ENCODE data around the gene PGAP2.

PGAP2 gene

GRCh38 chr11:3834664-3835461, 26.5 kb downstream of the PGAP2 start:
- no peak for DNase-seq

DNA sequence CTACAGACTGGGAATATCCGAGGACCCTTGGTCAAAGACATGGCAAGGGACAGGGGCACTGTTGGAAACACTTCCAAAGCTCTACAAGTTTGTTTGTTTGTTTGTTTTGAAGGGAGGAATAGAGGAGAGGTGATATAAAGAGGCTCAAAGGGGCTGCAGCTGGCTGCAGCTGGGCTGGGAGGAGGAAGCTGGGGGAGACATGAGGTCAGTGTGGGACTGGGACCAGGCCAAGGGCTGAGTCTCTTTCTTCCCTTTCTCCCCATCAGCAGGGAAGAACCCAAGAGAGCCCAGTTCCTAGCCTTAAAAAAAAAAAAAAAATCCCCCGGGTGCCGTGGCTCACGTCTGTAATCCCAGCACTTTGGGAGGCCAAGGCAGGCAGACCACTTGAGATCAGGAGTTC, 27.4 kb downstream of the PGAP2 start:
- DNase-seq = no peak

DNA sequence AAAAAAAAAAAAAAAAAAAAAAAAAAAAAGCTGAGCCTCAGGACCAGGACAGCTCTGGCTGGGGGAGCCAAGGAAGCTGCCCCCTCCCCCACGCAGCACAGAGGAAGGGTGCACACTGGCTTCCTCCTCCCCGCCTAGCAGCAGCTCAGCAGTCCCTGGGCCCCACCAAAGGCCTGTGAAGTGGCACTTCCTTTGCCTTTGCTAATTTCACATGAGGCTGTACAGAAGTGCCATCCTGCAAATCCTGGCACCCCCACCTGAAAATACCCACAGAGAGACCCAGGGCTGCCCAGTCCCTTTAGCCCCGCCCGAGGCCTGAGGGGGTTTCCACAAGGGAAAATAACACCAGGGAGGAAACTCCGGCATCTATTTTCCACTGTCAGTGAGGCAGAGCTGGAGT, 28.5 kb downstream of the PGAP2 start:
- no peak for DNase-seq

DNA sequence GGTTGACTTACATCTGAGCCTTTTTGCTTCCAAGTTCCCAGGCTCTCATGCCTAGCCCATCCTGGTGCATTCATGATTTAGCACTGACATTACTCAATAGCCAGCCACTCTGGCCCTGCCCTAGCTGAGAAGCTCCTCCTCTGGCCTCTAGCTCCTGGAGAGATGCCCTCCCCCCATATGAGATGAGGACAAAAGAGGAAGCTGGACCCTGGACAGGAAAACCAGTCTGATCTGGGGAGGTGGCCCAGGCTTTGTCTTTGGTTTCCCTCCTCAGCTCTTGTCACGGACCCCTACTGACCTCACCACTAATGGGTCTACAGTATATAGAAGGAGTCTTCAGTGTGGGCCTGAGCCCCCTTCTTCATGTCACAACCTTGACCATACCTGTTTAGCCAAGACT, 29.4 kb downstream of the PGAP2 start:
- DNase-seq = no peak

- DNase-seq = no peak
These were observed 30.1 kb downstream of the PGAP2 start for GRCh38 chr11:3838504-3838903.

- peak; percentile 80 for DNase-seq
These were observed 31.9 kb downstream of the PGAP2 start for GRCh38 chr11:3840004-3840869.

GRCh38 chr11:3840870-3841425, 32.6 kb downstream of the PGAP2 start, which contains the start of gene RHOG:
Gene RHOG, minus strand, starts transcription at chr11:3840959. Its CDS starts 12,821 bp downstream, at chr11:3828138.
- DNase-seq = peak; percentile 95

GRCh38 chr11:3841426-3842350, 33.3 kb downstream of the PGAP2 start:
- DNase-seq = no peak

DNA sequence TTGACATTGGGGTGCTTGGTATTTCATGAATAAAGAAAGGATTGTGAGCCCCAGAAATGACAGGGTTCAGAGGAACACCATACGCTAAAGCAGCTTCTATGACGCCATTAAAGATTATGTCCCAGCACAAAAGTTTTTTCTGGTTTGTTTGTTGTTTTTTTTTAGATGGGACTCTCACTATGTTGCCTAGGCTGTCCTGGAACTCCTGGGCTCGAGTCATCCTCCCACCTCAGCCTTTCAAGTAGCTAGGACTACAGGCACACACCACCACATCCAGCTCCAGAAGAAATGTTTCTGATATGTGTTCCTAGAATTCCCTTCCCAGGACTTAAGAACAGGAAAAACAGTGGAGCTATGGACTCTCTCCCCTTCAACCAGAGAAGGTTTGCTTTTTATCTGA, 35.0 kb downstream of the PGAP2 start:
- no peak for DNase-seq

- DNase-seq = no peak
These were observed 36.9 kb downstream of the PGAP2 start for GRCh38 chr11:3845246-3845645.

GRCh38 chr11:3845670-3846069, 37.3 kb downstream of the PGAP2 start:
- DNase-seq = no peak

DNA sequence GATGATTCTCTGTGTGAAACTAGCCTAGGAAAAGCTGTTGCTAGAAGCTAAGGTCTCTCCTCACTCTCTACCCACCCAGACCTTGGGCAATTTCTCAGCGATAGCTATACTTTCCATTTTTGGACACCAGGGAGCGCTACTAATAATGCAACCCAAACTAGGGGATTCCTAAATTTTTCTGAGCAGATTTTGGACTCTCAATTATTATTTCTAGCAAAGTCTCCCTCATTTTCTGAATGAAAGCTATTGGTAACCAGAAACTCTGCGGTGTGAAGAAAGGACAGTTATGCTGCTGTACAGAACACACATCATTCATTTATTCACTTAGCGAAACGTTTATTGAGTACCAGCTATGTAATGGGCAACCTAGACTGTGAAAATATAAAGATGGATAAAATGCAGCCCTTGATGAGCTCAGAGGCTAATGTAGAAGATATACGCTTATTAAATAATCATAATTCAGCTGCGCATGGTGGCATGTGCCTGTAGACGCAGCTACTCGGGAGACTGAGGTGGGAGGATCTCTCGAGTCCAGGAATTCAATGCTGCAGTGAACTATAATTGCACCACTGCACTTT, 41.0 kb downstream of the PGAP2 start:
- DNase-seq = no peak

DNA sequence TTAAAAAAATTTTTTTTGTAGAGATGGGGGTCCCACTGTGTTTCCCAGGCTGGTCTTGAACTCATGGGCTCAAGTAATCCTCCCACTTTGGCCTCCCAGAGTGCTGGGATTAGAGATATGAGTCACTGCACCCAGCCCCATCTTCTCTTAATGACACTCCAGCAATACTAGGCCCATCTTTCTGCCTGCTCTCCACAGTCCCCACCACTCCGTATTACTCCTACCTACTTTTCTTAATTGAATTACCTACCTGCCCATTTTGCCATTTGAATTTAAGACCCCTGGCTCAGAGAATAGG, 45.1 kb downstream of the PGAP2 start:
- no peak for DNase-seq

GRCh38 chr11:3853899-3854659, 45.7 kb downstream of the PGAP2 start:
- DNase-seq = peak; percentile 80

- no peak for DNase-seq
These were observed 46.3 kb downstream of the PGAP2 start for GRCh38 chr11:3854660-3854976.

DNA sequence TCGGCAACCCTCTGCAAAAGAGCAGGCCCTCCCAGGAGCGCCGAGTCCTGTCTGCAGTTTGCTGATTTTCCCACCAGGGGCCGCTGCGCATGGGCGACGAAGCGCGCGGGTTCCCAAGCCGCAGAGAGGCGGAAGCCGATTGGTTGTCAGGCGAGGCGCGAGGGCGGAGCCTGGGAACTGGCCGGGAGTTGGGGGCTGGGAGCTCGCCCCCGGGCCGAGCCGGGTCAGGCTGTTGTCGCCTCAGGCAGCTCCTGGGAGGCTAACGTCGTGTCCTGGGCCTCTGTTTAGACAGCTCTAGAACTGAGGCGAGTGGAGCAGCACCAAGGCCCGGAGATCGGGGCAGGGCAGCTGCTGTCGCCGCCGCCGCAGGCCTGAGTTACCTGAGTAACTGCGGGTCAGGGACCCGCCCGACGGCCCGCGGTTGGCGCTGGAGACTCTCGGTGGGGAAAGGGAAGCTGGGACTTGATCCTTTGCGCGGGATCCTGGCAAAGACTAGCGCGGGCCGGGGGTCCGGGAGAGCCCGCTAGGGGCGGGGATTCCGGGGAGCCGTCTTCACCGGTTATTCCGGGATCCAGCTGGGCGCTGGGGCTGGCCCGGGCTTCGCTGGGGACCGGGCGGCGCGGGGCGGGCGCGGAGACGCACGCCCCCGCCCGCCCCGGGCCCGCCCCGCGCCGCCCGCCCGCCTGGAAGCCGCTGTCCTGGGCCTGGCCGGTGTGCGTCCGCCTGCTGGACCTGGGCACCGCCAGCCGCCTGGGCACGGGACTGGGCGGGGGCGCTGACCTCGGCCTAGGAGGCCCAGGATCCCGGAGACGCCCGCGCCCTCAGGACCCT, 46.8 kb downstream of the PGAP2 start, which contains the start of gene STIM1:
STIM1 (plus strand) TSS at position 688 of the 831 bp plus-strand sequence. CDS start 607 bp downstream, outside the sequence.
- DNase-seq = peak; percentile 99

DNA sequence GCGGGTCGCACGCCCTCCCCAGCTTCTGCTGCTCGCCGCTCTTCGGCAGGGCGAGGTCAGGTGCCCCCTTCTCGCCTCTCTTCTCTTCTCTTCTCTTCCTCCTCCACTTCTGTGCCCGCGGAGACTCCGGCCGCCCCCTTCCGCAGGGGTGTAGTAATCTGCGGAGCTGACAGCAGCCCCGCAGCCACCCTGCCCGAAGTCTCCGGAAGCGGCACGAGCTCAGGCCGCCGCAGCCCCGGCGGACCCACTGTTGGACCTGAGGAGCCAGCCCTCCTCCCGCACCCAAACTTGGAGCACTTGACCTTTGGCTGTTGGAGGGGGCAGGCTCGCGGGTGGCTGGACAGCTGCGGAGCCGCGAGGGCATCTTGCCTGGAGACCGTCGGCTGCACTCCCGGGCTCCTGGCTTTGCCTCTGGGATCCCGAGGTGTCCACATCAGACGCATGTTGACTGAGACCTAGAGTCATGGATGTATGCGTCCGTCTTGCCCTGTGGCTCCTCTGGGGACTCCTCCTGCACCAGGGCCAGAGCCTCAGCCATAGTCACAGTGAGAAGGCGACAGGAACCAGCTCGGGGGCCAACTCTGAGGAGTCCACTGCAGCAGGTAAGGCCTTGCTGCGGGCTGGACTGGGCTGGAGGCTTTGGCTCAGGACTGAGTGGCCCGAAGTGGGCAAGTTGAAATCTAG, 47.6 kb downstream of the PGAP2 start:
- DNase-seq = peak; percentile 80

- DNase-seq = no peak
These were observed 48.6 kb downstream of the PGAP2 start for GRCh38 chr11:3856856-3857553.

DNA sequence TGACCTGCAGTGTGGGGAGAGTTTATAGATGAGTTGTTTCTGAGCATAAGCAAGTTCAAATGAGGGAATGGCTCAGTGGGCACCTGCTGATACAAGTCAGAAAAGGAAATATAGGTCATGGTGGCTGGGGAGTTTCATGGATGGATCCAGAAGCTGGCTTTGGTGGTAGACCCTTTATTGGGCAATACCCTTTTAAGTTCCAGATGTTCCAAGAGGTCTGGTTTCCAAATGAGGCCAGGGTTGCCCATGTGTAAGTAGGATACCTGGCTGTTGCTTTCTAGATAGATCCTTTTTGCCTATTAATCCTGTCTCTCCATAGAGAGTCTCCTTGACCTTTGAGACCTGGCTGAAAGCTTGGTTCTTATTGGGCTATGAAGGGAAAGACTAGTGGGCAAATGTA, 49.3 kb downstream of the PGAP2 start:
- no peak for DNase-seq

Measured in activated CD8-positive, alpha-beta memory T cell treated with anti-CD3 and anti-CD28 coated beads, Interleukin-2, amount 50 U/mL, for 48 hours (primary cell).